ENCODE results near the gene FUOM.
A peak's percentile ranks its signal among the peaks of the same experiment; 100 is the strongest.
"Not testable (repeated sequence)": the region's sequence is repeated elsewhere in the genome, so short reads cannot be mapped to it uniquely, and the experiment has no call there.

The FUOM gene

DNA sequence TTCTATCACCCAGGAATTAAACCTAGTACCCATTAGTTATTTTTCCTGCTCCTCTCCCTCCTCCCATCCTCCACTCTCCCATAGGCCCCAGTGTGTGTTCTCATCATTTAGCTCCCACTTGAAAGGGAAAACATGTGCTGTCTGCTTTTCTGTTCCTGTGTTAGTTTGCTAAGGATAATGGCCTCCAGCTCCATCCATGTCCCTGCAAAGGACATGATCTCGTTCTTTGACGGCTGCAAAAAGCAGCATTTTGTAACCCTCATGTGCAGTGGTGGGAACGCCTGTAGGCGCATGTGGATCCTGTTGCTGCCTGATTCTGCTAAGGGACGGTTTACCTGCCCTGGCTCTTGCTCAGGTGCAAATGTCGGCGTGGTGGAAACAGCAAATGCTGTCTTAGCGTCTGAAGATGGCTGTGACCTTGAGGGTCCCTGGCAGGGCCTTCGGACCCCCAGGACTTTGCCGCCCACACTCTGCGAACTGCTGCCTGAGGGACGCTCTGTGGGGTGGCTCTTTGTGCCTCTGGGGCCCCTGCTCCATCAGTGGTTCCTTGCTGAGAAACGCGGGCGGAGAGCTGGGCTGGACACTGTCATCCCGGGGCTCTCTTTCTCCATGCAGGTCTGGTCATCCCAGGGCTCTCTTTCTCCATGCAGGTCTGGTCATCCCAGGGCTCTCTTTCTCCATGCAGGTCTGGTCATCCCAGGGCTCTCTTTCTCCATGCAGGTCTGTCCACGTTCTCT lies 30.6 kb upstream of the FUOM start:
- no peak for DNase-seq

DNA sequence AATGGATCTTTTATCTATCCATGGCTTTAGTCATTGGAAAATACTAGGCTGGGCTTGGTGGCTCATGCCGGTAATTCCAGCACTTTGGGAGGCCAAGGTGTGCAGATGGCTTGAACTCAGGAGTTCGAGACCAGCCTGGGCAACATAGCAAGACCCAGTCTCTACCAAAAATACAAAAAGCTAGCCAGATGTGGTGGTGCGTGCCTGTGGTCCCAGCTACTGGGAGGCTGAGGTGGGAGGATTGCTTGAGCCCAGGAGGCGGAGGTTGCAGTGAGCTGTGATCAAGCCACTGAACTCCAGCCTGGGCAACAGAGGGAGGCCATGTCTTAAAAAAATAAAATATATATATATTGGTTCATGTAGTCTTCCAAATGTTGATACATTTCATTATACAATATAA lies 29.1 kb upstream of the FUOM start:
- DNase-seq: not testable (repeated sequence)

DNA sequence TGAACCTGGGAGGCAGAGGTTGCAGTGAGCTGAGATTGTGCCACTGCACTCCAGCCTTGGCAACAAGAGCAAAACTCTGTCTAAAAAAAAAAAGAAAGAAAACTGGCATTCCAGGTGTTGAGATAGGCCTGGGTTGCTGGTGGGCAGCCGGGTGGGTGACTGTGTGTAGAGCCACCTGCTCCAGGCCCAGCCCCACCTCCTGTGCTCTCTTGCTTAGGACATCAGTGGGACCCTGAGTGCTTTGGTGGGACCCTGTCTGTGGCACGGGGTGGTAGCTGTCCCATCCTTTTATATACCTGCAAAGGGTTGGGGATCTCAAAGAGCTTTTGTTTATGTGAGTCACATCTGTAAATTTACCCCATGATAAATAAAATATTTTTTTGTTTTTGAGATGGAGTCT lies 27.4 kb upstream of the FUOM start:
- DNase-seq: no peak

DNA sequence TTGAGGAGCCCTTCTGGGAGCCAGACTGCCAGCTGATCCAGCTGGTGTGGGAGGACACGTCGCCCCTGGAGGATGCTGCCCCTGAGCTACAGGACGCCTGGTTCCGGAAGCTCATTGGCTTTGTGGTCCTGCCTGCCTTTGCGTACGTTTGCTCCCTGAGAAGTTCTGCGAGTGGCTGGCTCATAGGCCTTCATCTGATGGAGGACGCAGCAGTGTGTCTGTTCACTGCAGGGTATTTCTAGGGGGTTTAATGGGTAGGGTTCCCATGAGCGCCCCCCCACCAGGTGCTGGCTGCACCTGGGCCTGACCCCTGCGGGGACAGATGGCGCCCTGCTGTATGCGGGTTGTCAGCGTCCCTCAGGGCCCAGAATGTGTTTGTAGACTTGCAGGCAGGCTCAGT lies 26.3 kb upstream of the FUOM start:
- no peak for DNase-seq

DNA sequence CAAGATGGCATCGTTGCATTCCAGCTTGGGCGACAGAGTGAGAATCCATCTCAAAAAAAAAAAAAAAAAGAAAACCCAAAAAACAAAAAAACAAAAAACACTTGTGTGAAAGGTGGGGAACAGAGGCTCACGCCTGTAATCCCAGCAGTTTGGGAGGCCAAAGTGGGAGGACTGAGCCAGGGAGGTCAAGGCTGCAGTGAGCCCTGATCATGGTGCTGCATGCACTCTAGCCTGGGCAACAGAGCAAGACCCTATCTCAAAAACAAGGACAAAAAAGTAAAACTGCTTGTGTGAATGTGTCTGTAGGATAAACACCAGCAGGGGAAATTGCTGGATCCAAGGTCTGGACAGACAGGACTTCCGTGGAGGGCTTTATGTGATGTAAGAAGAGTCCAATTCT lies 25.7 kb upstream of the FUOM start:
- no peak for DNase-seq

DNA sequence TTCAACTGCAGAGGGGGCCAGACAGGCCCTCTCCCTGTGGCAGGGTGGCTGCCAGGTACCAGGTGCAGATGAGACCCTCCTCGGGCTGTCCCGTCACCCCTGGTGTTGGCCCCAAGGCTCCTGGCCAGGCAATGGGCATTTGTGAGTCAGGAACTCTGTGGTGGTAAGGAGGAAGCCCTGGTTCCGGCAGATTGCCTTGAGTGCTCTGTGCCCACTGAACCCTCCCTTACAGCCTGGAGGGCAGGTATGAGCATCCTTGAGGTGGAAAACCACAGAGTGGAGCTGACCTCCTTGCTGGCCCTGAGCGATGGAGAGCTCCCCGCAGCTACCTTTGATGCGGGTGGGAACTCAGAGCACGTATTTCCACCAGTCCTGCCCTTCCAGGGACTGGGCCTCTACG lies 23.2 kb upstream of the FUOM start:
- no peak for DNase-seq

DNA sequence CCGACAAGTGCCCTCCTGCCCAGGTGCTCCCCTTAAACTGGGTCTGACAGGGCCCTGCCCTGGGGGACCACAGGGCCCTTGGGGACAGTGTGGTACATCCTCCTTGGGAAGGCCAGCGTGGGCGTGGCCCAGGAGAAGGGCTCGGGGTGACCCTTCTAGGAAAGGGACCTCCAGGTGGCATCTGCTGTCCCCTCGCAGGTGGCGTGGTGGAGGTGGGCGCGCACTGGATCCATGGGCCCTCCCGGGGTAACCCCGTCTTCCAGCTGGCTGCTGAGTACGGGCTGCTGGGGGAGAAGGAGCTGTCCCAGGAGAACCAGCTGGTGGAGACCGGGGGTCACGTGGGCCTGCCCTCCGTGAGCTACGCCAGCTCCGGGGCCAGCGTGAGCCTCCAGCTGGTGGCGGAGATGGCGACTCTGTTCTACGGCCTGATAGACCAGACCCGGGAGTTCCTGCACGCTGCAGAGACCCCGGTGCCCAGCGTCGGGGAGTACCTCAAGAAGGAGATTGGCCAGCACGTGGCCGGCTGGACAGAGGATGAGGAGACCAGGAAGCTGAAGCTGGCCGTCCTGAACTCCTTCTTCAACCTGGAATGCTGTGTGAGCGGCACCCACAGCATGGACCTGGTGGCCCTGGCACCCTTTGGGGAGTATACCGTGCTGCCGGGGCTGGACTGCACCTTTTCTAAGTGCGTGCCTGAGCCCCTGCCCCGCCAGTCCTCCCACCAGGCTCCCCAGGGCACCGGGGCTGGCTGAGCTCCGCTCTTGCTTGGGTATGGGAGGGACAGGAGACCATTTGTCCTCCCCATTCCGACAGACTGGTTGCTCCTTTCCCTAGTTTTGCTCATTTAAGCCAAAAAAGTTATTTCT lies 22.2 kb upstream of the FUOM start:
- no peak for DNase-seq

DNA sequence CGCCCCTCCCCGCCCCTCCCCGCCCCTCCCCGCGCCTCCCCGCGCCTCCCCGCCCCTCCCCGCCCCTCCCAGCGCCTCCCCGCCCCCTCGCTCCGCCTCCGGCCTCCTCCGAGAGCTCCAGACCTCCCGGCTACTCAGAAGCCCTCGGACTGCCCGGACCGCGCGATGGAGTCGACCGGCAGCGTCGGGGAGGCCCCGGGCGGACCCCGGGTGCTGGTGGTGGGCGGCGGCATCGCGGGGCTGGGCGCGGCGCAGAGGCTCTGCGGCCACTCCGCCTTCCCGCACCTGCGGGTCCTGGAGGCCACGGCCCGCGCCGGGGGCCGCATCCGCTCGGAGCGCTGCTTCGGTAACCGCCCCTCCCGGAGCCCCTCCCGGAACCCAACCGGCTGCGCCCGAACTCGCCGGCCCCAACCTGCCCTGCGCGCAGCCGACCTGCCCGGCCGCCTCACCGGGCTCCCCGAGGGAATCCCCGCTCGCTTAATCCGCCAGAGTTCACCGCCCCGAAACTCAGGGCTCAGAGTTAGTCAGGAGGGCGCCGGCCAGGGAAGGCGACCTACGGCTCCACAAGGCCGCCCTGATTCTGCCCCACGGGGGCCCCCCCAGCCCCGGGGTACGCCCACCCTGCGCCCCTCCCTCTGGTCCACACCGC lies 21.5 kb upstream of the FUOM start, which contains the start of gene PAOX:
Gene PAOX (plus strand): TSS at position 111 of the 649 bp plus-strand sequence. CDS start 55 bp downstream, at position 166.
- DNase-seq: peak; percentile 61 to 75

DNA sequence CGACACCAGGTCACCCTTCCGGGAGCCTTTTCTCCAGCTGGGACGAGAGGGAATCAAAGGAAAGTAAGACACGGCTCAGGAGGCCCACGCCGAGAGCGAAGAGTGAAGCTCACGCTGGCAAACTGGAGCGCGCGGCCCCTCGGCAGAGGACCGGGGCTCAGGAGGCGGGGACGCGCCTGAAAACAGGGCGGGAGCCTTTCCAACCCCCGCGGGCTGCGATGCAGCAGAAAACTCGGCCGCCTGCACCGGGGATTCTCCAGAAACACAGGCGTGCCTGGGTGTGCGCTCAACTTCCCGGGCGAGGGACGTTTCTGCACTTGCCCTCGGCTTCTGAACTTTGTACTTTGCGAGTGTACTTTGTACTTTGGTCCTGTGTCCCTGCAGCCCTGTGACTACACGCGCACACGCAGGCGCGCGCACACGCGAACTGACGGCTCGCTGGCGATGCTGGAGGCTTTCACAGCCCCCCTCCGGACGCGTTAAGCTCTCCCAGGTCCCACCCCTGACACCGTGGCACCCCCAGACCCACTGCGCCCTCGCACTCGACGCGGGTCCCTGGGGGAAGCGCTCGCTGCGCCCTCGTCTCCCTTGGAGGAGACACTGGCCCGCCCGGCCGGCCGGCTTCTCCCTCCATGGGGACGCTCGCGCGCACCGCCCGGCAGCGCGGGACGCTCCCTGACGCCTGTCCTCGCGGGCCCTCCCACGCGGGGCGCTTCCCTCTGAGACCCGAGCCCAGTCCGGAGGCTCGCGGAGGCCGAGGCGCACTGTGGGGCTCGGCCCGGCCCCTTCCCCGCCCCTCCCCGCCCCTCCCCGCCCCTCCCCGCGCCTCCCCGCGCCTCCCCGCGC lies 20.7 kb upstream of the FUOM start:
- peak; percentile 37 to 62 for DNase-seq

DNA sequence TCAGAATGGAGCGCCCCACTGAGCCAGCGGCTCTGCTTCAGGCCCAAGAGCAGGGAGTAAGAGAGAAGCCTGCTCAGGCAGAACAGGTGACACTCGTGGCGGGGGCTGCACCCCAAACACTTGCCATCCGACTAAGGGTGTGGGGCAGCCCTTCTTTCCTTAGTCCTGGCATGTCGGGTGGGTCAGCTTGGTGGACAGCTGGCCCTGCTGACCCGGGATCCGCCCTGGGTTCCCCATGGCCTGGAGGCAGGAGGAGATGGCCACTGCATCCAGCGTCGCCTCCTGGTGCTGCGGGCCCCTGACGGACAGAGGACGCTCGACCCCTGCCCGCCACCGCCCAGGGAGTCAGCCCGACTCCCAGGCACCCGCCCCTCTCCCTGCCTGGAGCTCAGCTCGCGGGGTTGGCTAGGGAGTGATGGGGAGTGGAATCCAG lies 20.0 kb upstream of the FUOM start:
- no peak for DNase-seq

DNA sequence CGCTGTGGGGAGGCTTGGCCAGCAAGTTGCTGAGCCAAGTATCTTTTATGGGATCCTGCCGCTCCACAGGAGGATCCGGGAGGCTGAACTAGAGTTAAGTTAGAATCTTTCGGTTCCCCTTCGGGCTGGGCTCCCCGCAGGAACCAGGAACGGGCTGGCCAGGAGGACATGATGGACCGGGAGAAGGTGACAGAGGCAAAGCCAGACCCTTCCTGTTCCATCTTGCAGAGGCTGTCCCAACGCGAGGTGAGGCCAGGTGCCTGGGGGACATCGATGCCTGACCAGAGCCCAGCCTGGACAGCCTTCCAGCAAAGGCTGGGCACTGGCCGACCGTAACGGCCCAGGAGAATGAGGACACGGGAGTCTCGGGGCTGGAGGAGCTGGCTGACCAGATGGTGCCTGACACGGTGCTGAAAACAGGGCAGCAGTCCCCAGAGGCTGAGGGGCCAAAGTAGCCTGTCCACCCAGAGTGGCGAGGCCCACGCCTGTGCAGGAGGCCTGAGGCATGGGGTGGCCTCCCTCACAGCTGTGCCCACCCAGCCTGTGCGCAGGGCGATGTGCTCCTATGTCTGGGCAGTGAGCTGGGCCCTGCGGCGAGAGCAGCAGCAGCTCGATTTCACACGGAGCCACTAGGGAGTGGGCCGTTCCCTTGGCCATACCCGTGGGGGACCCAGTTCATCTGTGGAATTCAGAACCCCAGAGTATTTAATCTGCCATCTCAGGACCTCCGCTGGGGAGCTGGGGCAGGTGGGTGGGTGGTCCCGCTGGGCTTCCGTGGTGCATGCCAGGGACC lies 19.4 kb upstream of the FUOM start:
- DNase-seq: no peak

DNA sequence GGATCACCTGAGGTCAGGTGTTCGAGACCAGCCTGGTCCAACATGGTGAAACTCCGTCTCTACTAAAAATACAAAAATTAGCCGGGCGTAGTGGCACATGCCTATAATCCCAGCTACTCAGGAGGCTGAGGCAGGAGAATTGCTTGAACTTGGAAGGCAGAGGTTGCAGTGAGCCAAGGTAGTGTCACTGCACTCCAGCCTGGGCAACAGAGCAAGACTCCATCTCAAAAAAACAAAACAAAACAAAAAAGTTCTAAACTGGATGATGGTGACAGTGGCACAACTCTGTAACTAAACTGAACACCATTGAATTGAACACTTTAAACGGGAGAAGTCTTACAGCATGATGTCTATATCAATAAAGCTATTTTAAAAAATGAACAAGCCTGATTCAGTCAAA lies 18.4 kb upstream of the FUOM start:
- DNase-seq: not testable (repeated sequence)

DNA sequence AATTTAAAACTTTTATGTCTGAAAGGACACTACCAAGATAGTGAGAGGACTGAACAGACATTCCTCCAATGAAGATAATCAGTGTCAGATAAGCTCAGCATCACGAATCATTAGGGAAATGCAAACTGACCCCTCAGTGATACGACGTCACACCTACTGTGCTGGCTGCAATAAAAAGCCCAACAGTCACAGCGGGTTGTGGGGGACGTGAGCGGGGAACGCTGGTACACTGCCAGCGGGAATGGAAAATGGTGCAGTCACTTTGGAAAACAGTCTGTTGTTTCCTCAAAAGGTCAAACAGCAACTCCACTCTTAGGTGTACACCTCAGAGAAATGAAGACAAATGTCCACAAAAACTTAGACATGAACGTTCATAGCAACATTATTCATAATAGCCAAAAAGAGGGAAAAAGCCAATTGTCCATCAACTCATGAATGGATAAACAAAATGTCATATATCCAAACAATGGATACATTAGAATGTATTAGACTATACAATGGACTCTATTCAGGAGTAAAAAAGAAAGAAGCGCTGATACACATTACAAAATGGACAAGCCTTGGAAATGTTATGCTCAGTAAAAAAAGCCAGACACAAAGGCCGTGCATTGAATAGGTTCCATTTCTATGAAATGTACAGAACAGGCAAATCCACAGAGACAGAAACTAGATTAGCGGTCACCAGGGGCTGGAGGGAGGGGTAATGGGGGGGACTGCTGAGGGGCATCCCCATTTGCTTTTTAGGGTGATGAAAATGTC lies 17.7 kb upstream of the FUOM start:
- DNase-seq: no peak

DNA sequence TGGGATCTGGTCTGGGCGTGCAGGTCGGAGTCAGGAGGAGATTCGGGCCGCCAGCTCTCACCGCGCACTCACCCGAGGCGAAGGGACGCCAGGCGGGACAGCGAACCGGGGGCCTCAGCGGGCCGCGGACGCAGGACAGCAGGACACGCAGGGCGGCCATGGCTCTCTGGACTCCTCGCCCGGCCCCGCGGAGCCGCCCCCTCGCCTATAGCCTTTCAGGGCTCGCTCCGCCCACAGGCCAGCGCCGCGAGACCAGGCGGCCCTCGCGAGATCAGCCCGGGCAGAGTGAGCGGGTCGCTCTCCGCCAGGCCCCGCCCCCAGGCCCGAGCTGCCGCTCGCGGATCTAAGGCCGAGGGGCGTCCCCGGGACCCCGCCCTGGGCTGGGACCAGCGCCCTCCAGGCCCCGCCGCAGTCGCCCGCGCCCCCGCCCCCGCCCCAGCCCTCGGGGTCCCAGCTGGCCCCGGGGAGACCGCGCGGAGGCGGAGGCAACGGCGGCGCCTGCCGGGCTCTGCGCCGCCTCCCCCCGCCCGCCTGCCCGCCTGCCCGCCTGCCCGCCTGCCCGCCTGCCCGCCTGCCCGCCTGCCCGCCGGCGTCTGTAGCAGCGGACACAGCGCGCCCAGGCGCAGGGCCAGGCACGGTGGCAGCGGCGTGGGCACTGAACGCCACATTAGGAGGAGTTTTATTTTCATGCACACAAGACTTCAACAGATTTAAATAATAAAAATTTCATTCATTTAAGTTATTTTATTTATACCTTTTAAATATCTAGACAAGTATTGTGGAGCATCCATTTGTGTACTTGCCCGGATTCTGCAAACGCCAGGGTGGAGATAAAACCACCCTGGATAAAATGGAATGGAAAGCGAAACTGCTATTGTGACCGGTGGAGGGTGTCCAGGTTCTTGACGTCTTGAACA lies 15.6 kb upstream of the FUOM start, which contains the start of gene ECHS1:
Gene ECHS1 (minus strand): TSS at position 181 of the 917 bp plus-strand sequence. CDS start 21 bp downstream, at position 160.
- DNase-seq: peak; percentile 91 to 94

DNA sequence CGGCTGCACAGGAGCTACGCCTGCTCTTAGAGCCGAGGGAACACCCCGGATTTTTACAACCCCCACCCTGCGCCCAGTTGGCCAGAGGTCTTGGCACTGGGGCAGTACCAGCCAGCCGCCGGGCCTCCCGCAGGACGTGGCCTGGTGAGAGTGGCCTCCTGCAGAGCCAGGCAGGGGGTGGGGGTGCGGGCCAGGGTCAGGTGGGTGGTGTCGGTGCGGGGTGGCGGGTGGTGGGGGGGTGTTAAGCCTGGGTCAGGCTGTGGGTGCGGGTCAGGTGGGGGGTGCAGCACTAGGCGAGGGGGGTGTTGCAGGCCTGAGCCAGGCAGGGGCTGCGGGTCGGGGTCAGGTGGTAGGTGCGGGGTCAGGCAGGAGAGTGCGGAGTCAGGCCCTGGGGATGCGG lies 14.7 kb upstream of the FUOM start:
- DNase-seq: no peak

DNA sequence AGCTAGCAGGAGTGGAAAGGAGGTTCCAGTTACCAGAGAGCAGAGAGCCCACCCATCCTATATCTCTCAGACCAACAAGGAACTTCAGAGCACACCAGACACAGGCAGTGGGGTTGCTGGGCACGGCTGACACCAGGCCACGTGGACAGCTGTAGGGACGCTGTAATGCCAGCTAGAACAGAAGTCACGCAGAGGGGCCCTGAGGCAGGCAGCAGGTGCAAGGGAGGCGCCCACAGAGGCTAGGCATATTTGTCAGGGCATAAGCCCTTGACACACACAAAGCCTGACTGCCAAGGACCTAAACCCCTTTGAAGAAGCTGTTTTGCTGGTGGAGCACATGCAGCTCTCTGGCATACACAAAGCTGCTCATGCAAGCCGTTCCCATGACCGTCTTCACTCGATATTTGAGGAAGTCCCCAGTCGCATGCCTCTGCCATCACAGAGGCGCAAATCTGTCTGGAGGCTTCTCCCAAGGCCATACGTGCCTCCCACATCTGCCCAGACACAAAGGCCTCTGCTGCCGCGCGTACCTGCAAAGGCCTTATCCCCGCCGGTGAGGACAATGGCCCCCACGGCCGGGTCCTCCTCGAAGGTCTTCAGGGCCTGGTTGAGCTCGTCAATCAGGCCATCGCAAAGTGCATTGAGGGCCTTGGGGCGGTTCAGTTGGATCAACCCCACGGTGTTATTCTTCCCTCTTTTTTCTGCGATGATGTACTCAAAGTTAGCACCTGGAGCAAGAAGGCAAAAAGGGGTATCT lies 12.4 kb upstream of the FUOM start:
- DNase-seq: no peak

DNA sequence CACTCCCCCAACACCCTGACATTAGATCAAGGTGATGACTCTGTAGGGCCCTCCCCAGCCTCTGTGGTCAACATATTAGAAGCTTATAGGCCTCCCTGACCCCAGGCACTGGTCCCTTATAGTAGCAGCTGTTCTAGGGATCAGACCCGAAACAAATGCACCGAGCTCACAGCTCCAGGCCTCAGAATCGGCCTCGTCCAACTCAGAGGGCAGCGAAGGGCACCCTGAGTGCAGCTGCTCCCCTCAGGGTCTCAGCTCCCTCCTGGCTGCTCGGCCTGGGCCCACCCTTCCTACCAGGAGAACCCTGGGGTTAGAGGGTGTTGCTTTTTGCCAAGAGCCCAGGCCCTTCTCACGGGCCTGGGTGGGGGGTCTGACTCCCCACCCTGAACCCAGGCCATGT lies 10.3 kb upstream of the FUOM start:
- DNase-seq: no peak

DNA sequence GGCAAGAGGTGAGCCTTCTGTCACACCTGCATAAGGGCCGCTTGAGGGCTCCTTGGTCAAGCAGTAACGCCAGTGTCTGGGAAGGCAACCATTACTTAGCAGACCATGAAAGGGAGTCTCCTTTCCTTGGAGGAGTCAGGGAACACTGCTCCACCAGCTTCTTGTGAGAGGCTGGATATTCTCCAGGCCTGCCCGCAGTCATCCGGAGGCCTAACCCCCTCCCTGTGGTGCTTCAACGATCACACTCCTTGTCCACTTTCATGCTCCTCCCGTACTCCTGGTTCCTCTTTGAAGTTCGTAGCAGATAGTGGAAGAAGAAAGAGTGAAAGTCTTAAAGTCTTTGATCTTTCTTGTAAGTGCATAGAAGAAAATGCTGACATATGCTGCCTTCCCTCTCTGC lies 9.6 kb upstream of the FUOM start:
- DNase-seq: not testable (repeated sequence)

DNA sequence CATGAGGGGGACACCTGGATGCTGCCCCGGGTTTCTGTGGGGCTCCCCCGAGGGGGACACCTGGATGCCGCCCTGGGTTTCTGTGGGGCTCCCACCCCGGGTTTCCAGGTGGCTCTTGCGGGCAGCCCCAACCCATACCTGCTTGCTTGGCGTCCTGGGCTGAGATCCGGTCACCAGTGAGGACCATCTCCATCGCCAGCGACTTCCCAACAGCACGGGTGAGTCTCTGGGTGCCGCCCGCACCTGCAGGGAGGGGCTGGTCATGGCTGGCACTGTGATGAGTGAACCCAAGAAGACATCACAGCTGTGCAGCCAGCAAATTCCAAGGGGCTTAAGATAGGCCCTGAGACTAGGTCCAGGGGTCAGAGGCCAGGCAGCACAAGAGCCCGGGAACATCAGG lies 8.9 kb upstream of the FUOM start:
- DNase-seq: no peak

All from CD4-positive, alpha-beta T cell treated with Interferon alpha-2 for 1 hour (primary cell).